GM18502 (cell line): ENCODE measurements around the gene TUBGCP5.

ENCODE experiments used
- ATAC-seq: cut with Tn5 transposase; IDR thresholded peaks from one replicate; pipeline ENCODE4 v1.9.1; 2021; ENCODE audit warnings: mild to moderate bottlenecking; ENCODE audit not compliant: unreplicated experiment, poor library complexity

Gene TUBGCP5

DNA sequence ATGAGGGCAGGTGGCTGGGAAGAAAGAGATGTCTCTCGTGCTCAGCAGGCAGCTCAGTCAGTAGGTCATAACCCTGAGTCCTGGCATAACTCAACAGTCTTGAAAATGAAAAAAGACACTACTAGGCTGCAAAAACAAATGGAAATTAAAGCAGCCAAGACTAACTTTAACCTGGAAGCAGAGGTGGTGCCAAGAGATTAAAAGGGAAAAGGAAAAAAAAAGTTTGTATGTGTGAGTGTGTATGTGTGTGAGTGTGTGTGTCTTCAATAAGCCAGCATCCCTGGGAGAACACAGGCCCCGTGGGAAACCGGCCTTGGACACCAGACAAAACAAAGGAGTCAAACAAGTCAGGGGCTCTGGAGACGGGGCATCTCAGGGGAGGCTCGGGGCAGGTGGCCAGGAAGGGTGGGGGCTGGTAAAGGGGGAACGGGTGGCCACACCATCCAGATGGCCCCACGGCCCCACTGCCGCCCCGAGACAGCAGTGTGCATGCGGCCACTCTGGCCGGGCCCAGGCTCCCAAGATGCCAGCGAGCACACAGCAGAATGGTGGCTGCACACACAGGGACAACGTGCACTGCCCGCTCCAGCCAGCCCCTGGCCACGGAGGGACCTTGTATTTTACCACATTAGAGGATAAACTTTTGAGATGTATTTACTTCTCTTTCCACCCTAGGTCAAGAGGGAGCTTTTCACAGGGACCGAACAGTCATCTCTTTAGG lies 83.0 kb downstream of the TUBGCP5 start:
- no peak for ATAC-seq

DNA sequence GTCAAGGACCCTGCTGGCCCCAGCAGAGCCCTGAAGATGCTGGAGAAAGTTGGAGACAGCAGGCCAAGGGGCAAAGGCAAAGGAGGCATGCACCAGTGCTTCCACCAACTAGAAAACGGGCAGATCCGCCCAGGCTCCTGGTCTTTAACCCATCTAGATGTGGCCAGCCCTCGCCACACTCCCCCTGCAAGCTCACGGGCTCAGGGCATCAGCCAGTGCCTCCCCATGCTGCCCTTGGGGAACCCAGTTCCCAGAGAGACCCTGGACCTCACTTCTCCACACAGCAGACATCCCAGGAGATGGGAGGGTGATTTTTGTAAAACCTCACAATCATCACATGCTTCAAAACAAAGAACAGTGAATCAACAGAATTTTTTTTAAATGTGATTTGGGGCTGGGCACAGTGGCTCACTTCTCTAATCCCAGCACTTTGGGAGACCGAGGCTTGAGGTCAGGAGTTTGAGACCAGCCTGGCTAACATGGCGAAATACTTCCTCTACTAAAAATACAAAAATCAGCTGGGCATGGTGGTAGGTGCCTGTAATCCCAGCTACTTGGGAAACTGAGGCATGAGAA lies 83.7 kb downstream of the TUBGCP5 start:
- ATAC-seq: no peak

DNA sequence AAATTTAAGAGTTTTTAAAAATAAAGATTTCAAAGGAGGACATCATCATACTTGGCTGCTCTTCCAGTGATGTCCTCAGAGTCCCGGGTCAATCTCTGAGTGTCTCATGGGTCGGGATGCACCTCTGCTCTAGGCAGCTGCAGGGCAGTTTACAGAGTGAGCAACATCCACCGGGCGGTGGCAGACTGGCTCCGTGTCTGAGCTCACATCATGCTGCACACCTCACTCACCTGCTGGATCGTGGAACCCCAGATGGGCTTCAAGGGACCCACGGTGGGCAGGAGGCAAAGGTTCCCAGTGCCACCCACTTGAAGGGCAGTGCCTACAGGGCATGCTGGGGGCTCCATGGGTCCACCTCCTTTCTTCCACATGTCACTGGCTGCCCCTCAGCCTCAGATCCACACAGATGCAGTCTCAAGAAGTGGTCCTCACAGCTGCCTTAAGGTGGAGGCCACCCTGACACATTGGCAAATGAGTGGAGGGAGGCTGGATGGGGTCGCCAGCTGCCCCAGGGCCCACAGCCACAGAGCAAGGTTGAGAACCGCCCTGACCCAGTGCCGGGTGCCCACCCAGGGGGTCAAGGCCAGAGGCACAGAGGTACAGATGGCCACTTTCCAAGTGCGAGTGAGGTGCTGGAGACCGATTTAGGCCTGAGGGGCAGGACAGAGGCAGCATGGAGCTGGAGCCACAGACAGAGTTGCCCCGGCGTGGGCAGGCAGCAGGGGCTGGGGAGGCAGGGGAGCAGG lies 84.4 kb downstream of the TUBGCP5 start:
- no peak for ATAC-seq

DNA sequence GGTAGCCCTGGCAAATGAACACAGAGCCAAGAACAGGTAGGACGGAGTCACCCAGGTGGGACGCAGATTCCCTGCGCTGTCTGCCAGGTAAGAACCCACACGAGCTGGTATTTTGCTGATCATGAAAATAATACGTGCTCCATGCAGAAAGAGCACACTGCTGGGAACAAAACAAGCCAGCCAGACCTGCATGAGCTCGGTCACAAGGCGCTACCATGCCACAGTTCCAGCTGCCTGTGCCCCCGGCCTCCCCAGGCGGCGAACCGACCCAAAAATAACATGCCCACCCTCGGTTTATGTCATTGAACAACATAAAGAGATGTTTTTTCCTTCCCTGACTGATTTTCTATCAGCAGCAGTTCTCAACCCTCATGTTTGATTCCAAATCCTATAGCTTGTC lies 85.0 kb downstream of the TUBGCP5 start:
- no peak for ATAC-seq

DNA sequence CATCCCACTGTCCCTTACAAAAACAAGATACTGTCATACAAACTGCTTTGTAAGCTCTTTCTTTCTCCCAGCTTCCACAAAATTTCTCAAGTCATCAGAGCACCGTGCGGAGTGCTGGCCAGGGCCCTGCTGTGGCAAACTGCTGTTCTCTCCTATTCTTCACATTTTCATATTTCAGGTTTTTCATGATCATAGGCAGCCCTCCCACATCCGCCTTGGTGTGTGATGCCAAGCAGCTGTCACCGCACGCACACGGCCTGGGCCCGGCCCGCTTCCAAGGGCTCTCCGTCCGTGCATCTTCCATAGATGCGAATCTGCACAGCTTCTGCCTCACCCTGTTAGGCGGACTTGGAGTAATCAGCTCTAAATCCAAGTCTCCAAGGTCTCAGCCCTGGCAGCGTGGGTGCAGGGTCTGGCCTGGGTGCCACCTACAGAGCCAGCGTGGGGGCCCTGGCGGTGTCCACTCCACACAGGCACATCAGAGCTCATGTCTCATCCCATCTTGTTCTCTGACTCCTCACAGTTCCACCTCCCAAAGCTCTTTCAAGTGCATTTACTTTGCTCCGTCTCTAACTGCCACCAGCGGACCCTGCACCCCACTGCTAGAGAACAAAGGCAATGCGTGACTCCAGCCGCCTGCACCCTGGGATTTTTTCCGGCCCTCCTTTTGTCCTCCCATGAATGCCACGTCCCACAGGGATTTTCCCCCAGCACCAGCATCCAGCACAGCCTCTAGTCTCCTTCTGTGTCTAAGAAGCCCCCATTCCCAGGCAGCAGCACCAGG lies 86.4 kb downstream of the TUBGCP5 start:
- ATAC-seq: no peak

DNA sequence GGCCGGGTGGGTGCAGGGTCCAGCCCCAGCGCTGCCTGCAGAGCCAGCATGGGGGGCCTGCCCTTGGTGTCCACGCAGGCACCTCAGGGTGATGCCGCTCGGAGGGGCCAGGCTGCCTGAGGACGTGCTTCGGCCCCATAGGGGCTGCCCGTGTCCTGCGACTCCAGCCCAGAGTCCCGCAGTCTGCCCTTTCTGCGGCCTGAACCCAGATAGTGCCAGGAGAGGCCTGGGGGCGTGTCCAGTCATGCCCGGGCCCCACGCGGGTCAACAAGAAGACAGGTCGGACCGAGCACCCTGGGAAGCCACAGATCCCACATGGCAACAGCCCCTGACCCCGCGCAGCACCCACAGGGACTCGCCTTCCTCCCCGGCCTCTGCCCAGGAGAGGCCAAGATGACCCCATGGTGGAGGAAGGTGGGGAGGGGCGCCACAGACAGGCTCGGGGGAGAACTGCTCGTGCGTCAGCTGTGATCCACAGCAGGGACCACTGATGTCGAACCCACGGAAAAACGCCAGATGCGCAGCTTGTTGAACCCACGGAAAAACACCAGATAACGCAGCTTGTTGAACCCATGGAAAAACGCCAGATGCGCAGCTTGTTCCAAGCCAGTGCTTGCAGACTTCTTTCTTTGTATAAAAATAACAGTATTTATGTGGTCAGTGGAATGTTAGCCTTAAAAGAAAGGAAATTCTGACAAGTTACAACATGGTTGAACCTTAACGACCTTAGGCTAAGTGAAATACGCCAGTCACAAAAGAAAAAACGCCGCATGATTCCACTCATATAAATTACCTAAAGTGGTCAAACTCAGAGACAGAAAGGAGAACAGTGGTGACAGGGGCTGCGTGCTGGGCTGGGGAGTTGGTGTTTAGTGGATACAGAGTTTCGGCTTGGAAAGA lies 87.7 kb downstream of the TUBGCP5 start:
- no peak for ATAC-seq

DNA sequence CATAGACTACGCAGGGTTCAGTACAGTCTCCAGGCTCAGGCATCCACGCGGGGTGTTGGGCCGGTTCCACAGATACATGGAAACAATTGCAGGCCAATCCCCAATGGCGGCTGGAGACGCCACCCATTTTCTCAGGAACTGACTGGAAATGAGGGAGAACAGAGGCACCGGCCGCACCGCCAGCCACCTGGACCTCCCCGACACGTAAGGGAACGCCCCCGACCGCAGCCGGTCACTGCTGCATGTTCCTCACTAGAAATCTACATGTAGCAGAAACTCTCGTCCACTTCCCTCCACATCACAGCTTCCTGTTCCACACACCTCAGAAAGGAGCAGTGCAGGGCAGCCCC lies 88.4 kb downstream of the TUBGCP5 start:
- no peak for ATAC-seq

DNA sequence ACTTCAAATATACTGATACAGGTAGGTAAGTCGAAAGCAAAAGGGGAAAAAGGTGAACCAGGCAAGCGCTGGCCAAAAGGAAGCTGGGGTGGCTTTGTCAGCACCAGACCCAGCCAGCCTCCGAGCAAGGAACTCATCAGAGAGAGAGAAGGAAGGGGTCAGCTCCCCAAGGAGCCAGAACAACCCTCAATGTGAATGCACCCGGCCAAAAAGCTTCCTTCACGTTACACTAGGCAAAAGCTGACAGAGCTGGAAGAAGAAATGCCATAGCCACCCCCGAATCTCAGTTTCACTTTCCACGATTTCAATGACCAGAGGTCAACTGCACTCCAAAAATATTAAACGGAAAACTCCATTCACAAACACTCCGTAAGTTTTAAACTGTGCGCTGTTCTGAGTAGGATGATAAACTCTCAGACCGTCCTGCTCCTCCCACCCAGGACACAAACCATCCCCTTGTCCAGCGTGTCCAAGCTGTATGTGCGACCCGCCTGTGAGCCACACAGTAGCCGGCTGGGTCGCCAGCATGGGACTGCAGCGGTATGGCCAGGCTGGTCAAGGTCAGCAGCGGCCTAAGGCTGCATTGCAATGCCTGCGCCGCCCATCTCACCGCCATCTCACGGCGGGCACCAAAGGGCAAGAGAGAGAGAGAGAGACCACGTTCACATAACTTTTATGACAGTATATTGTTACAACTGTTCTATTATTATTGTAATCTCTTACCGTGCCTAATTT lies 88.9 kb downstream of the TUBGCP5 start:
- ATAC-seq: no peak
